Measurements from ENCODE around the gene ICAM1.
"Not testable (repeated sequence)": the region's sequence is repeated elsewhere in the genome, so short reads cannot be mapped to it uniquely, and the experiment has no call there.

The ICAM1 gene

GRCh38 chr19:10279737-10280442 is 9.0 kb downstream of the ICAM1 start:
- no peak for DNase-seq

- not testable (repeated sequence) for DNase-seq
Measured at GRCh38 chr19:10282043-10282442, 11.1 kb downstream of the ICAM1 start.

GRCh38 chr19:10283301-10284064 is 12.6 kb downstream of the ICAM1 start:
- no peak for DNase-seq

- no peak for DNase-seq
Measured at GRCh38 chr19:10284065-10284959, 13.4 kb downstream of the ICAM1 start.

GRCh38 chr19:10284960-10285278 is 14.0 kb downstream of the ICAM1 start:
- no peak for DNase-seq

GRCh38 chr19:10285393-10285792 is 14.5 kb downstream of the ICAM1 start:
- DNase-seq = no peak

- no peak for DNase-seq
Measured at GRCh38 chr19:10286803-10287737, 16.1 kb downstream of the ICAM1 start, which contains the start of gene ICAM4. Gene ICAM4, plus strand, starts transcription at chr19:10286955. Its CDS starts 58 bp downstream, at chr19:10287013.

GRCh38 chr19:10288662-10289166 is 17.8 kb downstream of the ICAM1 start:
- DNase-seq = no peak

- DNase-seq = no peak
Measured at GRCh38 chr19:10289167-10289835, 18.4 kb downstream of the ICAM1 start.

- DNase-seq = no peak
Measured at GRCh38 chr19:10289836-10290356, 19.0 kb downstream of the ICAM1 start, which contains the start of gene ICAM5. Gene ICAM5, plus strand, starts transcription at chr19:10289952. Its CDS starts 92 bp downstream, at chr19:10290044.

- no peak for DNase-seq
Measured at GRCh38 chr19:10290357-10290875, 19.5 kb downstream of the ICAM1 start.

GRCh38 chr19:10290876-10291553 is 20.1 kb downstream of the ICAM1 start:
- no peak for DNase-seq

GRCh38 chr19:10291554-10292205 is 20.8 kb downstream of the ICAM1 start:
- no peak for DNase-seq

GRCh38 chr19:10292206-10292788 is 21.4 kb downstream of the ICAM1 start:
- DNase-seq = no peak

- no peak for DNase-seq
Measured at GRCh38 chr19:10292789-10293636, 22.1 kb downstream of the ICAM1 start.

- DNase-seq = no peak
Measured at GRCh38 chr19:10293637-10294367, 22.9 kb downstream of the ICAM1 start.

GRCh38 chr19:10294368-10294697 is 23.4 kb downstream of the ICAM1 start:
- DNase-seq = no peak

Measured in NCI-H2029 treated with DMSO at 0.1 percent for 48 hours (cell line).